ENCODE data around the gene LHFPL2. TPM values are rescaled to one million over a fixed set of nuclear protein-coding genes. Genes with fewer than 3 reads are reported as not detected.
A peak's percentile ranks its signal among the peaks of the same experiment; 100 is the strongest.

The LHFPL2 gene
- polyA plus RNA-seq, 1 of the 3 experiments (the other 2 are of a cell fraction): 10.4 TPM

DNA sequence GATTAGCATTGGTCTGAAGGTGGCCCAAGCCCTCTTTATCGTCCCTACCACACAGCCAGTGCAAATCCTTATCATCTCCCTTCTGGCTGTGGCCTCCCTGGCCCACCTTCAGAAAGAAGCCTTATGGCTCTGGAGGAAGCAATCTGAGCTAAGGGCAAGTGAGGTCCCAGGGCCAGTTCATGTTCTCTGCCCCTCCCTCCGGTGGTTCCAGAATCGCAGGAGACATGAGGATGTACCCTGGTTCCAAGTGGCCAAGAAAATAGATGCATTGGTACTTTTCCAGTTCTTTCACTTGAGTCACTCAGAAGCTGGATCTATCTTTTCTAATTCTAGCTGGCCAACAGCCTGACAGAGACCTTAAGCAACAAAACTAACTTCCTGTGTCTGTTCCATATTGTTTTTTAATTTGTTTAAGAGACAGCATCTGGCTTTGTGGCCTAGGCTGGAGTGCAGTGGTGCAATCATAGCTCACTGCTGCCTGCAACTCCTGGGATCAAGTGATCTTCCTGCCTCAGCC, 60.7 kb downstream of the LHFPL2 start:
- Histone ChIP-seq H3K4me1 (ENCODE audit: control insufficient read depth in 1 of 2, insufficient read depth in 2 of 2, low read depth in 1 of 2, low read length in 1 of 2) (peaks cover 38 to 47% of the 10 kb centered on the region in 2 experiments), H3K9me2 (no peaks in the 10 kb centered on the region), H3K4me2 (peak overlapping the region; percentile 16; the same call in 1 of the 2 replicates), H3K27me3 (ENCODE audit: insufficient read depth) (no peaks in the 10 kb centered on the region), H3K36me3 (replicated peaks in 1 of 2; ENCODE audit: control insufficient read depth in 1 of 2, insufficient read depth in 2 of 2, low read length in 1 of 2) (peaks cover 0 to 26% of the 10 kb centered on the region in 2 experiments), H3K4me3 (ENCODE audit: low read depth in 2 of 2, low read length in 1 of 2) (no peak overlapping the region), H3K79me2 (ENCODE audit: insufficient read depth) (peaks cover 67% of the 10 kb centered on the region), H3K9me3 (no peaks in the 10 kb centered on the region), H3K27ac (ENCODE audit: low read depth in 2 of 2, low read length in 1 of 2) (peak overlapping the region; percentile 94 to 100), H3K9ac (peak overlapping the region; percentile 4; the same call in 1 of the 2 replicates), H3F3A (replicated peaks; ENCODE audit: insufficient read depth) (peaks cover 34% of the 10 kb centered on the region), H4K20me1 (ENCODE audit: insufficient read depth) (no peaks in the 10 kb centered on the region), H2AFZ (ENCODE audit: low read depth) (no peak overlapping the region)
- 88% methylated on average over 1 of the region's 3 CpGs for WGBS (ENCODE audit: low lambda C conversion rate)
- CTCF ChIA-PET: interaction anchor here (1.1 to 1.7 kb wide), 4 partner anchors 12 to 71 kb away, joined by 3 read pairs; no protein-coding TSS in a partner anchor
- TF ChIP-seq EP300 (IDR thresholded peaks at IDR 0.05; ENCODE audit: borderline replicate concordance in 1 of 2, low read depth in 1 of 2, low read length in 1 of 2): peak; percentile 28 to 43; a peak in 2 of 4 replicates
- TF ChIP-seq TCF12 (IDR thresholded peaks at IDR 0.05): peak; percentile 77
- TF ChIP-seq, protein P1, sequence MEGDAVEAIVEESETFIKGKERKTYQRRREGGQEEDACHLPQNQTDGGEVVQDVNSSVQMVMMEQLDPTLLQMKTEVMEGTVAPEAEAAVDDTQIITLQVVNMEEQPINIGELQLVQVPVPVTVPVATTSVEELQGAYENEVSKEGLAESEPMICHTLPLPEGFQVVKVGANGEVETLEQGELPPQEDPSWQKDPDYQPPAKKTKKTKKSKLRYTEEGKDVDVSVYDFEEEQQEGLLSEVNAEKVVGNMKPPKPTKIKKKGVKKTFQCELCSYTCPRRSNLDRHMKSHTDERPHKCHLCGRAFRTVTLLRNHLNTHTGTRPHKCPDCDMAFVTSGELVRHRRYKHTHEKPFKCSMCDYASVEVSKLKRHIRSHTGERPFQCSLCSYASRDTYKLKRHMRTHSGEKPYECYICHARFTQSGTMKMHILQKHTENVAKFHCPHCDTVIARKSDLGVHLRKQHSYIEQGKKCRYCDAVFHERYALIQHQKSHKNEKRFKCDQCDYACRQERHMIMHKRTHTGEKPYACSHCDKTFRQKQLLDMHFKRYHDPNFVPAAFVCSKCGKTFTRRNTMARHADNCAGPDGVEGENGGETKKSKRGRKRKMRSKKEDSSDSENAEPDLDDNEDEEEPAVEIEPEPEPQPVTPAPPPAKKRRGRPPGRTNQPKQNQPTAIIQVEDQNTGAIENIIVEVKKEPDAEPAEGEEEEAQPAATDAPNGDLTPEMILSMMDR (IDR thresholded peaks at IDR 0.05): no peak
- no peak for TF ChIP-seq MEF2A (IDR thresholded peaks at IDR 0.05; ENCODE audit: borderline replicate concordance, low read depth)
- no peak for TF ChIP-seq USF1 (IDR thresholded peaks at IDR 0.05; ENCODE audit: borderline replicate concordance, low read depth)
- 0 out of 2 replicates have a peak, but pooled peaks have one; percentile 6 for TF ChIP-seq REST (IDR thresholded peaks at IDR 0.05; ENCODE audit: low read depth, low read length)
- TF ChIP-seq NRF1 (IDR thresholded peaks at IDR 0.05; ENCODE audit: low read depth, low read length): no peak
- no peak for TF ChIP-seq FOSL2 (IDR thresholded peaks at IDR 0.05; ENCODE audit: borderline replicate concordance, low read depth)
- TF ChIP-seq RAD21 (IDR thresholded peaks at IDR 0.05; ENCODE audit: low read length): no peak
- no peak for TF ChIP-seq IRF3 (IDR thresholded peaks at IDR 0.05; ENCODE audit: low read depth, low read length)
- TF ChIP-seq, protein P2, sequence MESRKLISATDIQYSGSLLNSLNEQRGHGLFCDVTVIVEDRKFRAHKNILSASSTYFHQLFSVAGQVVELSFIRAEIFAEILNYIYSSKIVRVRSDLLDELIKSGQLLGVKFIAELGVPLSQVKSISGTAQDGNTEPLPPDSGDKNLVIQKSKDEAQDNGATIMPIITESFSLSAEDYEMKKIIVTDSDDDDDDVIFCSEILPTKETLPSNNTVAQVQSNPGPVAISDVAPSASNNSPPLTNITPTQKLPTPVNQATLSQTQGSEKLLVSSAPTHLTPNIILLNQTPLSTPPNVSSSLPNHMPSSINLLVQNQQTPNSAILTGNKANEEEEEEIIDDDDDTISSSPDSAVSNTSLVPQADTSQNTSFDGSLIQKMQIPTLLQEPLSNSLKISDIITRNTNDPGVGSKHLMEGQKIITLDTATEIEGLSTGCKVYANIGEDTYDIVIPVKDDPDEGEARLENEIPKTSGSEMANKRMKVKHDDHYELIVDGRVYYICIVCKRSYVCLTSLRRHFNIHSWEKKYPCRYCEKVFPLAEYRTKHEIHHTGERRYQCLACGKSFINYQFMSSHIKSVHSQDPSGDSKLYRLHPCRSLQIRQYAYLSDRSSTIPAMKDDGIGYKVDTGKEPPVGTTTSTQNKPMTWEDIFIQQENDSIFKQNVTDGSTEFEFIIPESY (IDR thresholded peaks at IDR 0.05; ENCODE audit: borderline replicate concordance, low read depth): no peak
- TF ChIP-seq CHD2 (IDR thresholded peaks at IDR 0.05; ENCODE audit: low read length, partially characterized antibody): no peak
- TF ChIP-seq JUND (IDR thresholded peaks at IDR 0.05): no peak
- no peak for TF ChIP-seq FOXM1 (IDR thresholded peaks at IDR 0.05; ENCODE audit: low read depth)
- peak; percentile 27 for DNase-seq
- POLR2A ChIA-PET: no interaction called here
